ENCODE measurements around the gene CFAP61. TPM values are rescaled to one million over a fixed set of nuclear protein-coding genes. Genes with fewer than 3 reads are reported as not detected.
"Not testable (repeated sequence)": the region's sequence is repeated elsewhere in the genome, so short reads cannot be mapped to it uniquely, and the experiment has no call there.

CFAP61 gene
- polyA plus RNA-seq, 1 donor from 2014 or later: not detected

DNA sequence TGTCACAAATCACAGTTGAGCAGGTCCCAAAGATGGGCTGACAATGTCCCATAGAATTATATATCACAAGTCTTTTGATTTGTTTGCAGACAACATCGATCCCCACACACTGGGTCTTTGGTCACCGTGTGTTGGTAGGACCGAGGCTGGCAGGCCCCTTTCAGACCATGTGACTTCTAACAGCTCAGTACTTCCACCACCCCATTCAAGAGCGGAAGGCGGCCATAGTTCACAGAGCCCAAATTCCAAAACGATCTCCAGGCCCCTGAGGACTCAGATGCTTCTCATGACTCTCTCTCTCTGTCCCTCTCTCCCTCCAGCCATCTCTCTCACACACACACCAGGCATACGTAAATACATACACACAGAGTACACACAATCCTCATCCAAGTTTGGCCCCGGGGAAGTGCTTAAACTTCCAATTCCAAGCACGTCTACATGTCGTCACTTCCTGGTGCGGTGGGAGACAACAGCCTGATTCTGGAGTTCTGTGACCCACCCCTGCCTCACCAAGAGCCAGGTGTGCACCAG lies 159.7 kb downstream of the CFAP61 start:
- Mint-ChIP-seq H3K9me3 (no peaks in the 10 kb centered on the region), H3K27me3 (peaks cover 9% of the 10 kb centered on the region), H3K27ac (no peak overlapping the region), H3K4me3 (no peak overlapping the region), H3K36me3 (no peaks in the 10 kb centered on the region), H3K4me1 (peaks cover 0 to 4% (median 3%) of the 10 kb centered on the region in 3 donors)

DNA sequence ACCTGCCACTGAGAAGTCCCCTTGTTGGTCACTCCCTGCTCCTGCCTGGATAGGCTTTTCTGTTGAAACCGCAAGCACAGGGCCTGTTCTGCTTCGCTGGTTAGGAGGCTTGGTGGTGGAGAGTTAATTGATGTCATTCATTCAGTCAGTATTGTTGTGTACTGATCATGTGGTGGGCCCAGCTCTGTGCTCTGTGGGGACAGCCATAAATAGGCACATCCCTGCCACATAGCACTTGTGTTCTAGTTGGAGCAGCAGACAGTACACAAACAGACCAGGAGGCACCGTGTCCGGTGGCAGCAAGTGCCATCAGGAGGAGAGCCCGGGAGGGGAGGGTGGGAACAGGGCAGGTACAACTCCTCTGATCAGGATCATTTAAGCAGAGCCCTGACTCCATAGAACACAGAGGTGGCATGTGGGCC lies 160.4 kb downstream of the CFAP61 start:
- H3K4me1 Mint-ChIP-seq: peaks cover 0 to 4% (median 3%) of the 10 kb centered on the region in 3 donors
- H3K27ac Mint-ChIP-seq: no peak overlapping the region
- H3K36me3 Mint-ChIP-seq: no peaks in the 10 kb centered on the region
- no peaks in the 10 kb centered on the region for H3K9me3 Mint-ChIP-seq
- H3K27me3 Mint-ChIP-seq: peaks cover 11% of the 10 kb centered on the region
- no peak overlapping the region for H3K4me3 Mint-ChIP-seq

DNA sequence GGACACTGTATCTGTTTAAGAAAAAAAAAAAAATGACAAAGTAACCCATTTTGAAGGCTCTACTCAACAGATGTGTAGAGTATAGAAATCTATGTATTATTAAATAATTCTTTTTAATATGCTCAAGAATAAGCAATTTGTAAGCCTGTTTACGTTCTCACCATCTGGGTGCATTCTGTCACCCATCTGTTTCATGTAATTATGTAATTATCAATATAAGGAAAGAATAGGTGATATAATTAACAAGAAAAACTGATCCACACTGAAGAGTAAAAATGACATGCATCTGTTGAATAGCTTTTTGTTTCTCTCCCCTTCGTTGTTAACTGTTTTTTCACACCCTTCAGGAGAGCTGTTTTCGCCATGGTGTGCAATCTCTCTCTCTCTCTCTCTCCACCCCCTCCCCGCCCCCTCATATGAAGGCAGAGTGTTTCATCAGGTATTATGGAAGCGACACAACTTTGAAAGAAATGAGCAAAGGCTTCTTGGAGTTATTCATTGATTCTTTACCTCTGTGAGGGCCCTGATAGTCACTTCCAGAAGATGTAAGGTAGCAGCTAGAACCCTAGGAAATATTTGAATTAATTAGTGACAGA lies 161.3 kb downstream of the CFAP61 start:
- no peaks in the 10 kb centered on the region for H3K36me3 Mint-ChIP-seq
- no peak overlapping the region for H3K27ac Mint-ChIP-seq
- H3K4me3 Mint-ChIP-seq: no peak overlapping the region
- peaks cover 0 to 3% (median 0%) of the 10 kb centered on the region in 3 donors for H3K4me1 Mint-ChIP-seq
- peaks cover 0 to 4% (median 0%) of the 10 kb centered on the region in 3 donors for H3K9me3 Mint-ChIP-seq
- H3K27me3 Mint-ChIP-seq: peaks cover 4% of the 10 kb centered on the region

DNA sequence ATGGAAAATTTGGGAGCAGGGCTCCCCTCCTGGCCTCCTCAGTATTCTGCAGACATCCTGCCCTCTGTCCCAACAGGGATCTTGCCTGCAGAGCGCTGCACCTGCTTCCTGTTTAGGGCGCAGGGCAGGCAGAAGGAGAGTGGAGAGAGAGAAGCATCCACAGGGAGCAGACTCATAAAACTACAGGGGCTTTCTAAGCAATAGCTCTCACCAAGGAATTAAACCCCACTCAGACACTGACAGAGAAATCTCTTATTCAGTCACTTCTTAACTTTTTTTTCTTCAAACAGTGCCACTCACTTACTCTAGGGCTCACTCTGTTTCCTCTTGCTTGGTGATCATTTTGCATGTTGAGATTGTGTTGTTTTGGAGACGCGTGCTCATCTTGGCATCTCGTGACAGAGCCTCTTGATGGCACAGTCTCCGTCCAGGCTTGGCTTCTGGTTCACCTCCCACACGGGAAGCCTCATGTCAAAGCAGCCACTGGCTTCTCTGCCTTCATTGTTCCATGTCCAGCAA lies 162.5 kb downstream of the CFAP61 start:
- Mint-ChIP-seq H3K27me3 (peaks cover 4% of the 10 kb centered on the region), H3K4me1 (peaks cover 0 to 3% (median 0%) of the 10 kb centered on the region in 3 donors), H3K36me3 (no peaks in the 10 kb centered on the region), H3K27ac (no peak overlapping the region), H3K4me3 (no peak overlapping the region), H3K9me3 (peaks cover 0 to 9% (median 0%) of the 10 kb centered on the region in 3 donors)

DNA sequence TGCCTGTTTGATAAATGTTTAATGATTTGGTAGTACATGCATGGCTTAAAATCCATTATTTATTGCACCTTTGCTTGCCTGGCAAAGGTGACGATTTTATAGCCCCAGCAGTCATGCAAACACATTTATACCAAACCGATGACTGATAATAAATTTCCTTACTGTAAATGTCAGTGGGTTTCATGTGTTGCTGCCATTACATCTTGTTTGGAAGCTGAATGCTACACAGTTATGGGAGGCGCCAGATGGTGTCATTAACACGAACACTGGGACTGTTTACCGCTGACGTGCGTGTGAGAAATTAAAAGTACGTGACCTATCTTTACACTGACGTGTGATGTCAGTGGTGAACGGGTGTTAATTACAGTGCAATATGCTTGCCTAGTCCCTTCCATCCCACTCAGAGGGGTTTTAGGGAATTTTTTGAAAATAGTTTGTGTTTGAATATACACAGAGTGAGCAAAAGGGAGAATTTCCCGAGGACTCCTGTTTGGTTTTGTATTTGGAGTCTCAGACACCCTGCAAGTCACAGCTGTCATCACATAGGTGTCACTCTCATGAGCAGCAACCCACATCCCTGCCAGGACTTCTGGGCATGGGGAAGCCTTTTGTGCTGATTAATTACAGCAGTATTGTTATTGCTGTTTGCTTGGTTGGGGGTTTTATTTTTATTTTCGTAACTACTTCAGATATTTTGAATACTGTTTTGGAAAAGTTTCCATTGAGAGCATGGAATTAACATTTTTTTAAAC lies 163.8 kb downstream of the CFAP61 start:
- H3K36me3 Mint-ChIP-seq: no peaks in the 10 kb centered on the region
- no peak overlapping the region for H3K27ac Mint-ChIP-seq
- H3K4me1 Mint-ChIP-seq: peaks cover 0 to 3% (median 0%) of the 10 kb centered on the region in 3 donors
- no peak overlapping the region for H3K4me3 Mint-ChIP-seq
- H3K27me3 Mint-ChIP-seq: peaks cover 5% of the 10 kb centered on the region
- H3K9me3 Mint-ChIP-seq: peaks cover 0 to 9% (median 0%) of the 10 kb centered on the region in 3 donors

DNA sequence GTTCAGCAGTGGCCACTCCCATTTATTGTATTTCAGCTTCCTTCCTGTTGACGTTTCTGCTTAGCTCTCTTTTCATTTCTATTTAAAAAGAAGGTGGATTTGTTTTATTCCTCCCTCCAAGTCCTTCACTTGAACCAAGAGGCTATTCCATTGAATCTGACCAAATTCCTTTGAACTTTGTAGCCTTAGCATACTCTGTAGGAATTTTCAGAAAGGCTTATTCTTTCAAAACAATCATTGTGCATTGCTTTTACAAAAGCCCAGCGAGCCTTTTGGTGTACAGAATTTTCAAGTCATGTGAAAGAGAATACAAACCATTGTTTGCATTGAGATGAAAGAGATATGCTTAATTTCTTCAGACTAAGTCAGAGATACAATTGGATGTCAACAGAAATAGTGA lies 164.6 kb downstream of the CFAP61 start:
- Mint-ChIP-seq H3K27ac (no peak overlapping the region), H3K36me3 (no peaks in the 10 kb centered on the region), H3K27me3 (peaks cover 6% of the 10 kb centered on the region), H3K9me3 (peaks cover 0 to 9% (median 0%) of the 10 kb centered on the region in 3 donors), H3K4me3 (no peak overlapping the region), H3K4me1 (peaks cover 0 to 3% (median 0%) of the 10 kb centered on the region in 3 donors)

DNA sequence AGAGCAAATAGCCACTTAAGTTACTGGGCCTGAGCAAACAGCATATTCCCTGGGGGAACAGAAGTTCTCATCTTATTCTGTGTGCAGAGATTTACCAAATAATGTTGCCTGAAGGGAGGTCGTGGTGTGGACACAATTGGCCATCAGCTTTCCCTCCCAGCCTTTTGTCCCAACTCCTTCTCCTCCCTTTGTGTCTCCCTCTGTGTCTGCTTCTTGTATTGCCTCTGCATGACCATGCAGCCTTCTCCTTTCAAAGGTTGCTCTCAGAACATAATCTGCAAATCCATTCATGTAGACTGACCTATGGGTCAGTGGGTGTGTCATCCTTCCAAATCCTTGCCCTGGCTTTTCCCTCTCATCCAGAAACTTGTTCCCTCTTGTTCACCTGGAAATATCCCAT lies 165.3 kb downstream of the CFAP61 start:
- H3K27ac Mint-ChIP-seq: no peak overlapping the region
- H3K4me1 Mint-ChIP-seq: peaks cover 0 to 3% (median 0%) of the 10 kb centered on the region in 3 donors
- peaks cover 6% of the 10 kb centered on the region for H3K27me3 Mint-ChIP-seq
- no peaks in the 10 kb centered on the region for H3K36me3 Mint-ChIP-seq
- H3K9me3 Mint-ChIP-seq: peaks cover 0 to 9% (median 0%) of the 10 kb centered on the region in 3 donors
- no peak overlapping the region for H3K4me3 Mint-ChIP-seq

DNA sequence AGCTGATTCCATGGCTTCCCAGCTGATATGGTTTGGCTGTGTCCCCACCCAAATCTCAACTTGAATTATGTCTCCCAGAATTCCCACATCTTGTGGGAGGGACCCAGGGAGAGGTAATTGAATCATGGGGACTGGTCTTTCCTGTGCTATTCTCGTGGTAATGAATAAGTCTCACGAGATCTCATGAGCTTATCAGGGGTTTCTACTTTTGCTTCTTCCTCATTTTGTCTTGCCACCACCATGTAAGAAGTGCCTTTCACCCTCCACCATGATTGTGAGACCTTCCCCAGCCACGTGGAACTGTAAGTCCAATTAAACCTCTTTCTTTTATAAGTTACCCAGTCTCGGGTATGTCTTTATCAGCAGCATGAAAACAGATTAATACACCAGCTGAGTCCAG lies 165.8 kb downstream of the CFAP61 start:
- not testable (repeated sequence) for H3K27ac Mint-ChIP-seq, H3K27me3 Mint-ChIP-seq, H3K36me3 Mint-ChIP-seq, H3K9me3 Mint-ChIP-seq, H3K4me3 Mint-ChIP-seq, H3K4me1 Mint-ChIP-seq

DNA sequence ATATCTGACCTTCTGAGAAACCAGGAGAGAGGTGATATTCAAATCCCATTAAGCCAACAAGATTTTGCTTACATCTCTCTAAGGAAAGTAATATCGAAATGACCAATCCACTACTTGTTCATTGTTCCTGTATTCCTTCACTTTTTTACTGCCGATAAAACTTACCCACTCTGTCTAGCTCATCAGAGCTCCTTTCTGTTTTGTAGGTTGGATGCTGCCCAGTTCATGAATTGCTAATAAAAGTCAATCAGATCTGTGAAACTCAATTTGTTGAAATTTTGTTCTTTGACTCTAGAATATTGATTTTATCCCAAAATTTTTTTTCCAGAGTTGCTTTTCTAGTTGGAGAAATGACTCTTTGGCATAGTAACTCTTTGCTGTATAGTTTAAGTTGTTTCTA lies 166.7 kb downstream of the CFAP61 start:
- no peaks in the 10 kb centered on the region for H3K4me1 Mint-ChIP-seq
- no peak overlapping the region for H3K27ac Mint-ChIP-seq
- no peak overlapping the region for H3K4me3 Mint-ChIP-seq
- peaks cover 10% of the 10 kb centered on the region for H3K27me3 Mint-ChIP-seq
- peaks cover 0 to 9% (median 0%) of the 10 kb centered on the region in 3 donors for H3K9me3 Mint-ChIP-seq
- H3K36me3 Mint-ChIP-seq: no peaks in the 10 kb centered on the region

DNA sequence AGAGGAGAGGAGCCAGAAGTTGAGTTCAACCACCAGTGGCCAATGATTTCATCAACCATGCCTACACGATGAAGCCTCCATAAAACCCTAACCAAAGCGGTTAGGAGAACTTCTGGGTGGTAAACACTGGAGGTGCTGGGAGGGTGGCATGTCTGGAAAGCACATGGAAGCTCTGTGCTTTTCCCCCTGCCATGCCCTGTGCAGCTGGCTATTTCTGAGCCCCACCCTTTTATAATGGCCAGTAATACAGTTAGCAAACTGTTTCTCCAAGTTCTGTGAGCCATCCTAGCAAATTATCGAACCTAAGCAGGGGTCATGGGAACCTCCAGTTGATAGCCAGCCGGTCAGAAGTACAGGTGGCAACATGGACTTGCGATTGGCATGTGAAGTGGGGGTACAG lies 167.8 kb downstream of the CFAP61 start:
- no peaks in the 10 kb centered on the region for H3K4me1 Mint-ChIP-seq
- H3K9me3 Mint-ChIP-seq: peaks cover 0 to 9% (median 0%) of the 10 kb centered on the region in 3 donors
- H3K27ac Mint-ChIP-seq: no peak overlapping the region
- no peaks in the 10 kb centered on the region for H3K36me3 Mint-ChIP-seq
- H3K27me3 Mint-ChIP-seq: peaks cover 10% of the 10 kb centered on the region
- no peak overlapping the region for H3K4me3 Mint-ChIP-seq

DNA sequence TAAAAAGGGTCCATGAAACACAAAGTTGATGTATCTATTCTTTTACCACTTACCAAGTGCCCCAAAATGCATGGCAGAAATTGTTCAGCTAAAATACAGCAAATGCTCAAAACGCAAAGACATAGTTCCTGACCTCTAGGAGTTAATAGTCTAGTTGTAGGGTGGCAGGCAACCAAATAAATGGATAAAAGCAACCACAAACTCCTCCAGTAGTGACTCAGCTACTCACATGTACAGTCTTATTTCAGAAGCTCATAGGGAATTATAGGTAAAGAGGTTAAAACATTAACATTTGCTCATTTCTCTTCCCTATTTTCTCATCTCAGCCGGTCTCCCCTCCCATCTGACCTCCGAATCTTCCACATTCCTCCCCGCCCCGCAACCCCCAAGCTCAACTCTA lies 171.6 kb downstream of the CFAP61 start:
- no peak overlapping the region for H3K4me3 Mint-ChIP-seq

DNA sequence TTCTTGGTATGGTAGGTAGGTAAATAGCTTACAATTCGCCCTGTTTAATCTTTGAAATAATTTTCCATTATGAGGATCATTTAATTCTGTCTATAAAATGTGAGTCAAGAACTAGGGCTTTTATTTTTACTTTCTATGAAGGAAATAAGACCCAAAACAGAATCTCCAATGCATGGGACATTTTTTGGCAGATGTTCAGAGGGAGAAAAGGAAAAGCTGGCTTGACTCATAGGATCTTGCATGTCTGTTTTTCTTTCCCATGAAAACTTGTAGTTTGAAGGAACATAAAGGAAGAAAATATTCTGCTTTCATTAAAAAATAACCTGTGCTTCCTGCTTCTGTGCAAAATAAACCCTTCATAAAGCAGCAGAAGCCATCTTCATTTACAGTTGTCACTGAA lies 172.5 kb downstream of the CFAP61 start:
- Mint-ChIP-seq H3K36me3 (no peaks in the 10 kb centered on the region), H3K4me1 (no peaks in the 10 kb centered on the region), H3K27me3 (peaks cover 7% of the 10 kb centered on the region), H3K4me3 (no peak overlapping the region), H3K9me3 (peaks cover 3 to 6% (median 3%) of the 10 kb centered on the region in 3 donors), H3K27ac (no peak overlapping the region)

More for the DNA sequence above, 171.6 kb downstream of the CFAP61 start:
- Mint-ChIP-seq H3K27me3 (peaks cover 7% of the 10 kb centered on the region), H3K4me1 (no peaks in the 10 kb centered on the region), H3K27ac (no peak overlapping the region), H3K9me3 (peaks cover 3 to 7% (median 3%) of the 10 kb centered on the region in 3 donors), H3K36me3 (no peaks in the 10 kb centered on the region)

DNA sequence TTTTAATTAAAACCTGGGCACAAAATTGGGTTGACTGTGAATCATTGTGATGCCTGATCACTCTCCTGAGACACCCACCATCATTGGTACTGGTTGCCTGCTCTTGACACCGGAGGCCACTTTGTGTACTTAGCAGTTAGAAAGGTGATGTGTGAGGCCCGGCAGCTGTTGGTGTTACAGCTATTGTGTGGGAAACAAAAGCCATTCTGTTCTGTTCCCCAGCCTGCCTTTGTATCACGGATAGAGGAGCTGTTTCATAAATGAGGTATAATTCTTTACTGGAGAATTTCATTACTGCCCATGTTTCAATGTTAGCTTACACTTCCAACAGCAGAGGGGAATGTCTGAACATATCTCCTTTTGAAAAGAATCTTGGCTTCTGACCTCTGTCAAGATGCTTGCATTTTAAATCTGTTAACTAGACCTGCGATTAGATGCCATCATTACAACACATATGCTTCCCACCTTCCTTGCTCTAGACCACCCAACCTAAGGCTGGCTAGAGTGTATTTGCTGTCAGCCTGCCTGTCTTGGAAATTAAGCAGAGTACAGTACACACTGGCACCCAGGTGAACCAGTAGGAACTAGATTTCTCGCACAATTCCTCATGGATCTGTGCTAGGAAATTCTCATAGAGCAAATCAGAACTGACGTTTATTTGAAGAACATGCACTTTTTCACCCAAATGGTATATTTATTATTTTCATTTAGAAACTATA lies 173.2 kb downstream of the CFAP61 start:
- Mint-ChIP-seq H3K27ac (no peak overlapping the region), H3K4me3 (no peak overlapping the region), H3K36me3 (no peaks in the 10 kb centered on the region), H3K27me3 (peaks cover 5% of the 10 kb centered on the region), H3K4me1 (no peaks in the 10 kb centered on the region), H3K9me3 (peaks cover 3 to 6% (median 3%) of the 10 kb centered on the region in 3 donors)

DNA sequence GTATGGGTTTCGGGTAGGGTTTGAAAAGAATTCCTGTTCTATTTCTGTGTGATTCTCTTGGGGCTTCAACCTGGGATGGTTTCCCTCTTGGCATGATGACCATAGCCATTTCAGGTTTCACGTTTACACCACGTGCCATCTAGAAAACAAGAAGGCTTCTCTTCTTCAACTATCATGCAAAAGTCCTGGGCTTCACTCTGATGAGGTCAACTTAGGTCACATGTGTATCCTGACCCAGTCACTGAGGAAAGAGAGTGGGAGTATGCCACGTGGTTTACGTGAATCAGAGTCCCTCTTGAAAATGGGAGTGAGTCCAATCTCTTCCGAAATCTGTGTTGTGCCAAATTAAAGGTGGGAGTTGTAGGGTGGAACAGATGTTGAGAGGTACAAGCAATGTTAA lies 174.2 kb downstream of the CFAP61 start:
- Mint-ChIP-seq H3K27me3 (peaks cover 4% of the 10 kb centered on the region), H3K36me3 (no peaks in the 10 kb centered on the region), H3K27ac (no peak overlapping the region), H3K4me3 (no peak overlapping the region), H3K4me1 (no peaks in the 10 kb centered on the region), H3K9me3 (peaks cover 3 to 6% (median 3%) of the 10 kb centered on the region in 3 donors)

DNA sequence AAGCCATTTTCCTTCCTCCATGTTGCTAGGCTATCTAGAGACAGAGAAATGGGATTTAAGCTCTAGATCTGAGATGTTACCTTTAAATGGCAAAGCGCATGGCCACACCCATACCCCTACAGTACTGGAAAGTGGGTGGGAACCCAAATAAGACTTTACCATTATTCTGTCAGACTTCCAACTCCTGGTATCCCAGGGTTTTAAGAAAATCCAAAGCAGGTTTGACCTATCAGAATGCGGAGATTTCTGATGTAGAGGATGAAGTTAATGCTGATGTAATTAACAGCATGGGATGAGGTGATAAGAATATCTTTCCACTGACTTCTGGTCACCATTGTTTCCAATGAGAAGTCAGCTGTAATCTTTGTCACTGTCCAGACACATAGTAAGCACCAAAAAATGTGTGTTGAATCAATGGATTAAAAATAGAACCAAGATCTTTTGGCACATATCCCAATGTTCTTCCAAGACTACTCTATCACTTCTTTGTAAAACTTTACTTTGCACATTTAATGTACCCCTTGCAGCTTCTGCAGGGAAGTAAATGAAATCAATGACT lies 174.8 kb downstream of the CFAP61 start:
- peaks cover 3 to 6% (median 3%) of the 10 kb centered on the region in 3 donors for H3K9me3 Mint-ChIP-seq
- H3K27me3 Mint-ChIP-seq: peaks cover 5% of the 10 kb centered on the region
- no peaks in the 10 kb centered on the region for H3K36me3 Mint-ChIP-seq
- no peaks in the 10 kb centered on the region for H3K4me1 Mint-ChIP-seq
- no peak overlapping the region for H3K27ac Mint-ChIP-seq
- H3K4me3 Mint-ChIP-seq: no peak overlapping the region

Measured in IgD-negative memory B cell (primary cell).